PC-3 (cell line): Measurements from ENCODE around the gene PRKCE. TPM values are rescaled to one million over a fixed set of nuclear protein-coding genes. Genes with fewer than 3 reads are reported as not detected.

Experiments
- ATAC-seq: fragments of 200-7000 bp; cut with Tn5 transposase; 2 replicates; pipeline ENCODE4 v1.9.1; 2020; ENCODE audit warnings: mild to moderate bottlenecking, moderate library complexity
- BruUV-seq: library from RNA; stranded (reverse); fragments of 400-500 nt; replicated peaks from 2 replicates; lab custom pipeline; 2021; lab: Mats Ljungman, UMichigan
- CTCF ChIA-PET: fragments of 300-600 bp; sonication (Branson Sonifier 250); formaldehyde crosslinking; loops from one replicate; lab custom pipeline; 2022; ENCODE audit warnings: antibody characterized with exemption; lab: Charles Lee
- POLR2A ChIA-PET: fragments of 300-600 bp; sonication (Branson Sonifier 250); formaldehyde crosslinking; loops from one replicate; lab custom pipeline; 2022; ENCODE audit warnings: antibody characterized with exemption; ENCODE audit not compliant: unreplicated experiment; lab: Charles Lee
- DNase-seq: peaks from one replicate; pipeline ENCODE4 v3.0.0-alpha.2; 2015
- H2AFZ ChIP-seq: fragments of 300-600 bp; sonication (generic); 2 replicates; pipeline ENCODE4 v1.6.0; 2016; ENCODE audit warnings: antibody characterized with exemption, low read length
- H3F3A ChIP-seq: fragments of 300-600 bp; sonication (generic); one replicate; pipeline ENCODE4 v1.6.0; 2017; ENCODE audit warnings: antibody characterized with exemption, low read length, control low read depth, mild to moderate bottlenecking; ENCODE audit not compliant: unreplicated experiment
- H3K27ac ChIP-seq: fragments of 300-600 bp; sonication (generic); 2 replicates; pipeline ENCODE4 v1.5.1; 2016; ENCODE audit warnings: mild to moderate bottlenecking, low read length
- H3K27me3 ChIP-seq: fragments of 300-600 bp; sonication (generic); 2 replicates; pipeline ENCODE4 v1.6.1; 2016; ENCODE audit warnings: low read length, mixed read lengths
- H3K36me3 ChIP-seq: fragments of 300-600 bp; sonication (generic); 2 replicates; pipeline ENCODE4 v1.6.1; 2016; ENCODE audit warnings: low read depth, mixed run types, low read length, mixed read lengths
- H3K4me1 ChIP-seq: fragments of 300-600 bp; sonication (generic); 2 replicates; pipeline ENCODE4 v1.5.1; 2016; ENCODE audit warnings: low read length; ENCODE audit not compliant: insufficient read depth
- H3K4me2 ChIP-seq: fragments of 300-600 bp; sonication (generic); 2 replicates; pipeline ENCODE4 v1.6.0; 2016; ENCODE audit warnings: low read length
- H3K4me3 ChIP-seq: fragments of 300-600 bp; sonication (generic); 2 replicates; pipeline ENCODE4 v1.5.1; 2016; ENCODE audit warnings: mild to moderate bottlenecking, low read length, mixed read lengths
- H3K79me2 ChIP-seq: fragments of 300-600 bp; sonication (generic); 2 replicates; pipeline ENCODE4 v1.6.1; 2017; ENCODE audit warnings: low read length, mixed read lengths
- H3K9ac ChIP-seq: fragments of 300-600 bp; sonication (generic); 2 replicates; pipeline ENCODE4 v1.6.0; 2016; ENCODE audit warnings: mild to moderate bottlenecking, low read length
- H3K9me2 ChIP-seq: fragments of 300-600 bp; sonication (generic); replicated peaks from 2 replicates; pipeline ENCODE4 v1.6.1; 2016; ENCODE audit warnings: mixed run types, low read length, mixed read lengths
- H3K9me3 ChIP-seq: fragments of 300-600 bp; sonication (generic); 2 replicates; pipeline ENCODE4 v1.6.1; 2016; ENCODE audit warnings: low read length, mixed read lengths
- H4K20me1 ChIP-seq: fragments of 300-600 bp; sonication (generic); 2 replicates; pipeline ENCODE4 v1.6.1; 2016; ENCODE audit warnings: low read length, mixed read lengths
- EZH2 ChIP-seq: fragments of 300-600 bp; sonication (generic); IDR thresholded peaks from one replicate; pipeline ENCODE4 v1.6.1; 2017; ENCODE audit warnings: antibody characterized with exemption, mild to moderate bottlenecking, low read length; ENCODE audit not compliant: unreplicated experiment
- EZH2phosphoT487 ChIP-seq: fragments of 300-600 bp; sonication (generic); IDR thresholded peaks from 2 replicates; pipeline ENCODE4 v1.6.1; 2018; ENCODE audit warnings: mild to moderate bottlenecking, antibody characterized with exemption, low read length, borderline replicate concordance
- intact Hi-C: fragments of 100-400 bp; cut with micrococcal nuclease; formaldehyde crosslinking; loops from 2 replicates; pipeline ENCODE4 v1.9.0; 2023
- total RNA-seq: library from RNA; depleted of rRNA; stranded (reverse); fragments of >200 nt; gene quantifications from 2 replicates; pipeline ENCODE4 v1.2.3, GENCODE V29; 2014
- TF ChIP-seq, protein P1 (sequence below): fragments of 300-600 bp; sonication (generic); conservative IDR thresholded peaks from 2 replicates; pipeline ENCODE4 v1.5.1; 2017; ENCODE audit warnings: antibody characterized with exemption, low read depth, mild to moderate bottlenecking, low read length

PRKCE gene
- total RNA-seq, 1 experiment from 2014 or later: 7.0 TPM

DNA sequence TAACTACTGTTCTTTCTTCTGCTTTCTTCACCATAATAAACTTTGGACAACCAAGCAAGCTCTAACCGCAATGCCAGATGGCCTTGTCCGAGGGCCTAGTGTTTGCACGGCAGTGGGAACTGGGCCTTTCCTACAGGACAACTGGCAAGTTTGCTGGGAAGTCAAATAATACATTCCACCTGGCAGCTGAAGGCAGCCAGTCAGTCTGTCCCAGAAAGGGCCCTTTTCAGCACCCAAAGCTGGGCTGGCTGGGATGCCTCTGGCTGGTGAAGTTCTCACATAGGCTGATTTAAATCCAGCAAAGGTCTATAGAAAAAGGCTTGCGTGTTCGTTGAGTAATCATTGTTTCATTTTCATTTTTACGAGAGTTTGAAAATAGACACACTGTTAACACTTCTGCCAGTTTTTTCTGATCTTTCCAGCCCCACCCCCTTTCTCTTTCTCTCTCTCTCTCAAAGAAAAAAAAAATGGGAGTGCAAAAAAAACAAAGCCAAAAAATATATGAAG lies 535.7 kb downstream of the PRKCE start:
- ChIA-PET CTCF (no interaction called here), POLR2A (interaction anchor here (0.6 to 0.7 kb wide), 2 partner anchors 56 to 186 kb away, joined by 3 to 6 read pairs; no protein-coding TSS in a partner anchor)
- H3K27ac ChIP-seq: peak overlapping the region; percentile 58
- intact Hi-C loops: no loop called here
- ATAC-seq (peak; percentile 88), DNase-seq (peak; percentile 62)
- TF ChIP-seq, protein P1, sequence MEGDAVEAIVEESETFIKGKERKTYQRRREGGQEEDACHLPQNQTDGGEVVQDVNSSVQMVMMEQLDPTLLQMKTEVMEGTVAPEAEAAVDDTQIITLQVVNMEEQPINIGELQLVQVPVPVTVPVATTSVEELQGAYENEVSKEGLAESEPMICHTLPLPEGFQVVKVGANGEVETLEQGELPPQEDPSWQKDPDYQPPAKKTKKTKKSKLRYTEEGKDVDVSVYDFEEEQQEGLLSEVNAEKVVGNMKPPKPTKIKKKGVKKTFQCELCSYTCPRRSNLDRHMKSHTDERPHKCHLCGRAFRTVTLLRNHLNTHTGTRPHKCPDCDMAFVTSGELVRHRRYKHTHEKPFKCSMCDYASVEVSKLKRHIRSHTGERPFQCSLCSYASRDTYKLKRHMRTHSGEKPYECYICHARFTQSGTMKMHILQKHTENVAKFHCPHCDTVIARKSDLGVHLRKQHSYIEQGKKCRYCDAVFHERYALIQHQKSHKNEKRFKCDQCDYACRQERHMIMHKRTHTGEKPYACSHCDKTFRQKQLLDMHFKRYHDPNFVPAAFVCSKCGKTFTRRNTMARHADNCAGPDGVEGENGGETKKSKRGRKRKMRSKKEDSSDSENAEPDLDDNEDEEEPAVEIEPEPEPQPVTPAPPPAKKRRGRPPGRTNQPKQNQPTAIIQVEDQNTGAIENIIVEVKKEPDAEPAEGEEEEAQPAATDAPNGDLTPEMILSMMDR: no peak
- no peak for TF ChIP-seq EZH2
- no peak for TF ChIP-seq EZH2phosphoT487
- peak overlapping the region; percentile 22; the same call in 1 of the 2 replicates for H3K4me3 ChIP-seq
- no peaks in the 10 kb centered on the region for H4K20me1 ChIP-seq
- no peaks in the 10 kb centered on the region for H3K79me2 ChIP-seq
- H3K9me2 ChIP-seq: no peaks in the 10 kb centered on the region
- peak overlapping the region; percentile 16; the same call in 1 of the 2 replicates for H2AFZ ChIP-seq
- H3K4me2 ChIP-seq: peak overlapping the region; percentile 53
- no peaks in the 10 kb centered on the region for H3F3A ChIP-seq
- H3K36me3 ChIP-seq: no peaks in the 10 kb centered on the region
- H3K9me3 ChIP-seq: no peaks in the 10 kb centered on the region
- no peak overlapping the region for H3K9ac ChIP-seq
- no TSS peak for BruUV-seq
- no peaks in the 10 kb centered on the region for H3K27me3 ChIP-seq
- peaks cover 13% of the 10 kb centered on the region for H3K4me1 ChIP-seq

DNA sequence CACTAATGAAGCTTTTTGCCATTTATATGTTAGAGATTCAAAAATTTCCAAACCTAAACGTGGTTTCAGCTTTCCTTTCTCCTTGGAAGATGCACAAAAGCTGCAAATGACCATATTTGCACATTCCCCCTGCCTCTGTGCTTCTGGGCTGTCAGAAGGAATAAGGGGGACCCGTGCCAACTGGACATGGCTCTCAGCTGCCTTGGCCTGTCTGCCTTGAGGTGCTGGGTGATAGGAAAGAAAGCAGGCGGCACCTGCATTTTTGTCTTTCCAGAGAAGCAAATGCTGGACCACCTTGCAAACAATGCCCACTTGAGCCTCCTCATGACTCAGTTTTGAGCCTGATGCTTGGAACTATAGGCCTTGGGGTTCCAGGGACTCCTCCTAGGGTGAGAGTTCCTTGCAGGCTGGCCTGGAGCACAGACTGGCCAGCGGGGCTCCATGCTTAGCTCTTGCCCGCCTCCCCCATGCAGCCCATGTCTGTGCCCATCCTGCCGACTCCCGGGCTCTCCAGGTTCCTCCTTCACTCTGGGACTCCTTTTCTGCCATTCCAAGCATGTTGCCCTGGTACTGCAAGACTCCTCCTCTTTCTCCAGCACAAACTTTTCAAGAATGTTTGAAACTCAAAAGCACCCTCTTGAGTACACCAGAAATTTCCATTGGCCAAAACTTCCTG lies 536.7 kb downstream of the PRKCE start:
- TF ChIP-seq EZH2phosphoT487 (no peak), EZH2 (no peak)
- TF ChIP-seq, protein P1: no peak
- ChIA-PET CTCF (no interaction called here), POLR2A (interaction anchor here (0.6 kb wide), 1 partner anchor 57 kb away, joined by 6 read pairs; no protein-coding TSS in a partner anchor)
- Histone ChIP-seq H3F3A (no peaks in the 10 kb centered on the region), H3K27me3 (no peaks in the 10 kb centered on the region), H3K4me3 (no peak overlapping the region), H3K9ac (no peak overlapping the region), H3K9me3 (no peaks in the 10 kb centered on the region), H3K4me2 (no peak overlapping the region), H3K4me1 (peaks cover 13% of the 10 kb centered on the region), H2AFZ (no peak overlapping the region), H3K79me2 (no peaks in the 10 kb centered on the region), H3K27ac (no peak overlapping the region), H3K36me3 (no peaks in the 10 kb centered on the region), H4K20me1 (no peaks in the 10 kb centered on the region), H3K9me2 (no peaks in the 10 kb centered on the region)
- ATAC-seq: no peak
- intact Hi-C loops: no loop called here
- BruUV-seq: no TSS peak
- no peak for DNase-seq

DNA sequence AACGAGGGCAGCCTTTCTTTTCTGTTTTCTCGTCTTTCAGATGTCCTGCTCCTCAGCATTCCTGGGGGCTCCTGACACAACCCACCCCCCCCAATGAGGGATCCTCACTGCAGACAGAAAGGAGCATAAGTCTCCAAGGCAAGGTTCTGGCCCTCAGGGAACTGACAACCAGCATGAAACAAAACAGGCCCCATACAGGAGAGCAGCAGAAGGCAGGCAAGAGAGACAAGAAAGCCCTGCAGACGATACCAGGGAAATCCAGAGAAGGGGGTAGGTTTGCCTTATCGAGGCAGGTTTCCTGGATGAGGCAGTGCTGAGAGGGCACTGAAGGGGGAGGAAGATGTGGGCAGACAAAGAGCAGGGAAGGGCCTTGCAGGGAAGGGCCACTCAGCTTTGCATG lies 541.9 kb downstream of the PRKCE start:
- Histone ChIP-seq H3K79me2 (no peaks in the 10 kb centered on the region), H3K4me3 (no peak overlapping the region), H3K4me2 (no peak overlapping the region), H3K27me3 (no peaks in the 10 kb centered on the region), H2AFZ (no peak overlapping the region), H3F3A (no peaks in the 10 kb centered on the region), H3K9ac (no peak overlapping the region), H4K20me1 (no peaks in the 10 kb centered on the region), H3K36me3 (no peaks in the 10 kb centered on the region), H3K9me2 (no peaks in the 10 kb centered on the region), H3K27ac (no peak overlapping the region), H3K4me1 (no peaks in the 10 kb centered on the region), H3K9me3 (no peaks in the 10 kb centered on the region)
- intact Hi-C loops: no loop called here
- BruUV-seq: no TSS peak
- DNase-seq: no peak
- TF ChIP-seq, protein P1: no peak
- no peak for TF ChIP-seq EZH2phosphoT487
- TF ChIP-seq EZH2: no peak
- ATAC-seq: no peak
- ChIA-PET CTCF (no interaction called here), POLR2A (no interaction called here)
